ENCODE measurements around the gene IDI2. TPM values are rescaled to one million over a fixed set of nuclear protein-coding genes. Genes with fewer than 3 reads are reported as not detected.

The IDI2 gene
- total RNA-seq, 1 experiment from 2014 or later, result not detected

GRCh38 chr10:1034758-1035157, 9.1 kb upstream of the IDI2 start:
- ChIA-PET POLR2A (interaction anchor here (2.9 kb wide), 1 partner anchor 14 kb away, joined by 10 read pairs; the partner anchor contains the start of gene IDI1), CTCF (interaction anchor here (1.7 kb wide), 1 partner anchor 14 kb away, joined by 7 read pairs; the partner anchor contains the start of gene IDI1)
- Mint-ChIP-seq H3K9me3 (no peaks in the 10 kb centered on the region), H3K27me3 (ENCODE audit: low read depth) (no peaks in the 10 kb centered on the region), H3K36me3 (no peaks in the 10 kb centered on the region), H3K27ac (no peak overlapping the region), H3K4me3 (no peak overlapping the region), H3K4me1 (0 out of 2 replicates have a peak, but pooled peaks cover 7% of the 10 kb centered on the region)
- TF ChIP-seq, protein P1, sequence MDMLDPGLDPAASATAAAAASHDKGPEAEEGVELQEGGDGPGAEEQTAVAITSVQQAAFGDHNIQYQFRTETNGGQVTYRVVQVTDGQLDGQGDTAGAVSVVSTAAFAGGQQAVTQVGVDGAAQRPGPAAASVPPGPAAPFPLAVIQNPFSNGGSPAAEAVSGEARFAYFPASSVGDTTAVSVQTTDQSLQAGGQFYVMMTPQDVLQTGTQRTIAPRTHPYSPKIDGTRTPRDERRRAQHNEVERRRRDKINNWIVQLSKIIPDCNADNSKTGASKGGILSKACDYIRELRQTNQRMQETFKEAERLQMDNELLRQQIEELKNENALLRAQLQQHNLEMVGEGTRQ (CRISPR knock-in tag; IDR thresholded peaks at IDR 0.05), result no peak
- TF ChIP-seq TP53 (CRISPR knock-in tag; IDR thresholded peaks at IDR 0.05) (no peak), ZNF219 (CRISPR knock-in tag; IDR thresholded peaks at IDR 0.05; ENCODE audit: borderline replicate concordance) (no peak), ZNF121 (CRISPR knock-in tag; IDR thresholded peaks at IDR 0.05) (no peak)
- TF ChIP-seq, protein P2, sequence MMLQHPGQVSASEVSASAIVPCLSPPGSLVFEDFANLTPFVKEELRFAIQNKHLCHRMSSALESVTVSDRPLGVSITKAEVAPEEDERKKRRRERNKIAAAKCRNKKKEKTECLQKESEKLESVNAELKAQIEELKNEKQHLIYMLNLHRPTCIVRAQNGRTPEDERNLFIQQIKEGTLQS (CRISPR knock-in tag; conservative IDR thresholded peaks at IDR 0.05), result no peak
- DNase-seq (ENCODE audit: low spot score), result no peak
- ATAC-seq, result no peak

- 0 out of 2 replicates have a peak, but pooled peaks cover 9% of the 10 kb centered on the region for H3K4me1 Mint-ChIP-seq
- no peak overlapping the region for H3K4me3 Mint-ChIP-seq
- no peak for ATAC-seq
- H3K9me3 Mint-ChIP-seq, result no peaks in the 10 kb centered on the region
- ChIA-PET POLR2A (no interaction called here), CTCF (no interaction called here)
- DNase-seq (ENCODE audit: low spot score), result no peak
- H3K27me3 Mint-ChIP-seq (ENCODE audit: low read depth), result no peaks in the 10 kb centered on the region
- H3K36me3 Mint-ChIP-seq, result no peaks in the 10 kb centered on the region
- TF ChIP-seq SMAD4 (CRISPR knock-in tag; IDR thresholded peaks at IDR 0.05) (no peak), IRF1 (CRISPR knock-in tag; IDR thresholded peaks at IDR 0.05) (no peak), ZNF416 (CRISPR knock-in tag; IDR thresholded peaks at IDR 0.05) (no peak), ZNF532 (CRISPR knock-in tag; IDR thresholded peaks at IDR 0.05; ENCODE audit: borderline replicate concordance) (no peak)
- TF ChIP-seq, protein P1 (CRISPR knock-in tag; IDR thresholded peaks at IDR 0.05), result no peak
- no peak overlapping the region for H3K27ac Mint-ChIP-seq
Measured at GRCh38 chr10:1033601-1034000, 7.9 kb upstream of the IDI2 start.

GRCh38 chr10:1029838-1030237, 4.2 kb upstream of the IDI2 start:
- ATAC-seq, result no peak
- ChIA-PET POLR2A (no interaction called here), CTCF (no interaction called here)
- Mint-ChIP-seq H3K4me3 (no peak overlapping the region), H3K36me3 (no peaks in the 10 kb centered on the region), H3K4me1 (0 out of 2 replicates have a peak, but pooled peaks cover 9% of the 10 kb centered on the region), H3K27ac (no peak overlapping the region), H3K27me3 (ENCODE audit: low read depth) (no peaks in the 10 kb centered on the region), H3K9me3 (no peaks in the 10 kb centered on the region)
- no peak for DNase-seq (ENCODE audit: low spot score)
- no peak for TF ChIP-seq ZNF396 (CRISPR knock-in tag; IDR thresholded peaks at IDR 0.05; ENCODE audit: borderline replicate concordance)
- TF ChIP-seq NFYB (CRISPR knock-in tag; conservative IDR thresholded peaks at IDR 0.05; ENCODE audit: low read depth), result no peak
- TF ChIP-seq, protein P3, sequence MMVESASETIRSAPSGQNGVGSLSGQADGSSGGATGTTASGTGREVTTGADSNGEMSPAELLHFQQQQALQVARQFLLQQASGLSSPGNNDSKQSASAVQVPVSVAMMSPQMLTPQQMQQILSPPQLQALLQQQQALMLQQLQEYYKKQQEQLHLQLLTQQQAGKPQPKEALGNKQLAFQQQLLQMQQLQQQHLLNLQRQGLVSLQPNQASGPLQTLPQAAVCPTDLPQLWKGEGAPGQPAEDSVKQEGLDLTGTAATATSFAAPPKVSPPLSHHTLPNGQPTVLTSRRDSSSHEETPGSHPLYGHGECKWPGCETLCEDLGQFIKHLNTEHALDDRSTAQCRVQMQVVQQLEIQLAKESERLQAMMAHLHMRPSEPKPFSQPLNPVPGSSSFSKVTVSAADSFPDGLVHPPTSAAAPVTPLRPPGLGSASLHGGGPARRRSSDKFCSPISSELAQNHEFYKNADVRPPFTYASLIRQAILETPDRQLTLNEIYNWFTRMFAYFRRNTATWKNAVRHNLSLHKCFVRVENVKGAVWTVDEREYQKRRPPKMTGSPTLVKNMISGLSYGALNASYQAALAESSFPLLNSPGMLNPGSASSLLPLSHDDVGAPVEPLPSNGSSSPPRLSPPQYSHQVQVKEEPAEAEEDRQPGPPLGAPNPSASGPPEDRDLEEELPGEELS (CRISPR knock-in tag; IDR thresholded peaks at IDR 0.05), result no peak
- no peak for TF ChIP-seq ZNF263 (CRISPR knock-in tag; IDR thresholded peaks at IDR 0.05; ENCODE audit: low read depth)
- no peak for TF ChIP-seq TCF7 (CRISPR knock-in tag; IDR thresholded peaks at IDR 0.05; ENCODE audit: low read depth)
- TF ChIP-seq GABPB1 (CRISPR knock-in tag; IDR thresholded peaks at IDR 0.05), result no peak
- TF ChIP-seq IRF1 (CRISPR knock-in tag; IDR thresholded peaks at IDR 0.05), result no peak
- TF ChIP-seq, protein P4, sequence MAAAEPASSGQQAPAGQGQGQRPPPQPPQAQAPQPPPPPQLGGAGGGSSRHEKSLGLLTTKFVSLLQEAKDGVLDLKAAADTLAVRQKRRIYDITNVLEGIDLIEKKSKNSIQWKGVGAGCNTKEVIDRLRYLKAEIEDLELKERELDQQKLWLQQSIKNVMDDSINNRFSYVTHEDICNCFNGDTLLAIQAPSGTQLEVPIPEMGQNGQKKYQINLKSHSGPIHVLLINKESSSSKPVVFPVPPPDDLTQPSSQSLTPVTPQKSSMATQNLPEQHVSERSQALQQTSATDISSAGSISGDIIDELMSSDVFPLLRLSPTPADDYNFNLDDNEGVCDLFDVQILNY (CRISPR knock-in tag; IDR thresholded peaks at IDR 0.05), result no peak
- no peak for TF ChIP-seq SOX15 (CRISPR knock-in tag; IDR thresholded peaks at IDR 0.05)
- TF ChIP-seq ZNF416 (CRISPR knock-in tag; IDR thresholded peaks at IDR 0.05), result no peak
- TF ChIP-seq JUN (CRISPR knock-in tag; IDR thresholded peaks at IDR 0.05), result no peak
- no peak for TF ChIP-seq ELF4 (CRISPR knock-in tag; IDR thresholded peaks at IDR 0.05; ENCODE audit: low read depth)
- no peak for TF ChIP-seq CREB1 (CRISPR knock-in tag; IDR thresholded peaks at IDR 0.05)
